OCI-LY1 (cell line): ENCODE data around the gene ABLIM2.

Source experiments
- EZH2 ChIP-seq: fragments of 200-600 bp; sonication (generic), shearing (Covaris generic); IDR thresholded peaks from 2 replicates; pipeline ENCODE4 v1.8.0; 2017; ENCODE audit warnings: borderline replicate concordance, mixed run types, mild to moderate bottlenecking, antibody characterized with exemption, low read length, moderate library complexity, mixed read lengths
- TF ChIP-seq, protein P1 (sequence below): fragments of 200-600 bp; sonication (generic), shearing (Covaris generic); IDR thresholded peaks from 2 replicates; pipeline ENCODE4 v1.5.1; 2017; ENCODE audit warnings: mild to moderate bottlenecking, antibody characterized with exemption, low read length, moderate library complexity, mixed read lengths

DNA sequence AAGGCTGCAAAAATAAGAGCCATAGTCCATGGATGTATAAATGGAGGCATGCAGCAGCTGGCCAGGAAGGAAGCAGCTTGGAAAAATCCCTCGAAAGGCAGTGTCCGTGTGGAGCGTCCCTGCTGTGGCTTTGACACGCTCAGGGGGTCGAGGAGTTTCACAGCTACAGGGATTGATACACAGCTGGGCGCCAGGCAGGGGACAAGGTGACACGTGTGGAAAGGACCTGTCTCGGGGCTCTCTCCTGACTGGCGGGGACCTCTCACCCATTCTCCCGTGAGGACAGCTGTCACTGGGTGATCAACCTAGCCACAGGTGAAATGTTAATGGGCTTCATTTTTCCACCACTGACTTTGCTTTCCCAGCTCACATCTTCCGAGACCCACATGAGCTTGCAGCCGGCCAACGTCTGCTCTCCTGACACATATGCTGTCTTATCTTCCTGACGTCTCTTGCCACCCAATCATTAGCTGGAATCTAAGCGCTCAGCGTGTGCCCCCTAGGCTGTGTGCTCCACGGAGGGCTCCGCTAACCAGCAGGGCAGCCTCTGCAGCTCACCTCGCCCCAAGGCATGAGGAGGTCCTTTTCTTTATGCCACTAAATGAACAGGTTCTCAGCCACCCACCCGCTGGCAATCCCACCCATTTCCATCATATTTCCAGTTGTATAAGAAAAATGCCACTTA is 129.6 kb downstream of the ABLIM2 start:
- TF ChIP-seq, protein P1, sequence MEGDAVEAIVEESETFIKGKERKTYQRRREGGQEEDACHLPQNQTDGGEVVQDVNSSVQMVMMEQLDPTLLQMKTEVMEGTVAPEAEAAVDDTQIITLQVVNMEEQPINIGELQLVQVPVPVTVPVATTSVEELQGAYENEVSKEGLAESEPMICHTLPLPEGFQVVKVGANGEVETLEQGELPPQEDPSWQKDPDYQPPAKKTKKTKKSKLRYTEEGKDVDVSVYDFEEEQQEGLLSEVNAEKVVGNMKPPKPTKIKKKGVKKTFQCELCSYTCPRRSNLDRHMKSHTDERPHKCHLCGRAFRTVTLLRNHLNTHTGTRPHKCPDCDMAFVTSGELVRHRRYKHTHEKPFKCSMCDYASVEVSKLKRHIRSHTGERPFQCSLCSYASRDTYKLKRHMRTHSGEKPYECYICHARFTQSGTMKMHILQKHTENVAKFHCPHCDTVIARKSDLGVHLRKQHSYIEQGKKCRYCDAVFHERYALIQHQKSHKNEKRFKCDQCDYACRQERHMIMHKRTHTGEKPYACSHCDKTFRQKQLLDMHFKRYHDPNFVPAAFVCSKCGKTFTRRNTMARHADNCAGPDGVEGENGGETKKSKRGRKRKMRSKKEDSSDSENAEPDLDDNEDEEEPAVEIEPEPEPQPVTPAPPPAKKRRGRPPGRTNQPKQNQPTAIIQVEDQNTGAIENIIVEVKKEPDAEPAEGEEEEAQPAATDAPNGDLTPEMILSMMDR = no peak
- no peak for TF ChIP-seq EZH2
